Measurements from ENCODE around the gene SNAP47. TPM values are rescaled to one million over a fixed set of nuclear protein-coding genes. Genes with fewer than 3 reads are reported as not detected.
A peak's percentile ranks its signal among the peaks of the same experiment; 100 is the strongest.

SNAP47 gene
- total RNA-seq, 1 donor from 2014 or later = 32.2 TPM

DNA sequence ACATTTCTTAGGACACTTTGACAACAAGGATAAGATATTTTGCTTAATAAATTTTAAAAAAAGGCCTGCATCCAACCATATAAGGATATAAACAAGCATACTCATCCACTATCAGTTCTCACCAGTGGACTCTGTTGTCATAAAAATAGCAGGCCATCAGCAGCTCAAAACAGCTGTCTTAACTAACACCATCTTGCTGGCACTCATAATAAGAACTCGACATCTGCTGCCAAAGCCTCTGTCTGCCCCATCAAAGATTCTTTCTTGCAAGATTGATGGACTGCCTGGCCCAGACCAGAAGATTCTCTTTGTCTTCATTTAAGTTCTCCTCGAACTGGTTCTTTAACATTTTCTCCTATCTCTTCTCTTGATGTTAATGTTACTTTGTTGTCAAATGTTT is 10.2 kb upstream of the SNAP47 start:
- Mint-ChIP-seq H3K27ac (ENCODE audit: unreplicated experiment) (no peak overlapping the region), H3K27me3 (ENCODE audit: unreplicated experiment) (peaks cover 2% of the 10 kb centered on the region), H3K4me1 (ENCODE audit: unreplicated experiment) (peaks cover 3% of the 10 kb centered on the region), H3K9me3 (ENCODE audit: unreplicated experiment) (peaks cover 26% of the 10 kb centered on the region), H3K36me3 (ENCODE audit: low read depth, unreplicated experiment) (peaks cover 24% of the 10 kb centered on the region), H3K4me3 (ENCODE audit: unreplicated experiment) (no peak overlapping the region)
- DNase-seq (ENCODE audit: low spot score) = no peak
- TF ChIP-seq, protein P1, sequence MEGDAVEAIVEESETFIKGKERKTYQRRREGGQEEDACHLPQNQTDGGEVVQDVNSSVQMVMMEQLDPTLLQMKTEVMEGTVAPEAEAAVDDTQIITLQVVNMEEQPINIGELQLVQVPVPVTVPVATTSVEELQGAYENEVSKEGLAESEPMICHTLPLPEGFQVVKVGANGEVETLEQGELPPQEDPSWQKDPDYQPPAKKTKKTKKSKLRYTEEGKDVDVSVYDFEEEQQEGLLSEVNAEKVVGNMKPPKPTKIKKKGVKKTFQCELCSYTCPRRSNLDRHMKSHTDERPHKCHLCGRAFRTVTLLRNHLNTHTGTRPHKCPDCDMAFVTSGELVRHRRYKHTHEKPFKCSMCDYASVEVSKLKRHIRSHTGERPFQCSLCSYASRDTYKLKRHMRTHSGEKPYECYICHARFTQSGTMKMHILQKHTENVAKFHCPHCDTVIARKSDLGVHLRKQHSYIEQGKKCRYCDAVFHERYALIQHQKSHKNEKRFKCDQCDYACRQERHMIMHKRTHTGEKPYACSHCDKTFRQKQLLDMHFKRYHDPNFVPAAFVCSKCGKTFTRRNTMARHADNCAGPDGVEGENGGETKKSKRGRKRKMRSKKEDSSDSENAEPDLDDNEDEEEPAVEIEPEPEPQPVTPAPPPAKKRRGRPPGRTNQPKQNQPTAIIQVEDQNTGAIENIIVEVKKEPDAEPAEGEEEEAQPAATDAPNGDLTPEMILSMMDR (IDR thresholded peaks at IDR 0.05; ENCODE audit: unreplicated experiment) = no peak

DNA sequence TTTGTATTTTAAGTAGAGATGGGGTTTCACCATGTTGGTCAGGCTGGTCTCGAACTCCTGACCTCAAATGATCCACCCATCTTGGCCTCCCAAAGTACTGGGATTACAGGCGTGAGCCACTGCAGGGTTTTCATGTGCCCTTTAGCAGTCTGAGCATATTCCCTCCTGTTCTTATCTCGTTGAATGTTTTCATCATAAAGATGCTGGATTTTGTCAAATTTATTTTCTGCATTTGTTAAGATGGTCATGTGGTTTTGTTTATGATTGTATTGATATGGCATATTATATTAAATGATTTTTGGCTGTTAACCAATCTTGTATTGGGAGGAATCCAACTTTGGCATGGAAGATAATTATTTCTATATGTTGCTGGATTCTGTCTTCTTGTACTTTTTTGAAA is 8.9 kb upstream of the SNAP47 start:
- DNase-seq (ENCODE audit: low spot score) = no peak
- peaks cover 3% of the 10 kb centered on the region for H3K4me1 Mint-ChIP-seq (ENCODE audit: unreplicated experiment)
- TF ChIP-seq, protein P1 (IDR thresholded peaks at IDR 0.05; ENCODE audit: unreplicated experiment) = no peak
- no peaks in the 10 kb centered on the region for H3K27me3 Mint-ChIP-seq (ENCODE audit: unreplicated experiment)
- H3K36me3 Mint-ChIP-seq (ENCODE audit: low read depth, unreplicated experiment) = peaks cover 13% of the 10 kb centered on the region
- no peak overlapping the region for H3K4me3 Mint-ChIP-seq (ENCODE audit: unreplicated experiment)
- no peak overlapping the region for H3K27ac Mint-ChIP-seq (ENCODE audit: unreplicated experiment)
- peaks cover 16% of the 10 kb centered on the region for H3K9me3 Mint-ChIP-seq (ENCODE audit: unreplicated experiment)

DNA sequence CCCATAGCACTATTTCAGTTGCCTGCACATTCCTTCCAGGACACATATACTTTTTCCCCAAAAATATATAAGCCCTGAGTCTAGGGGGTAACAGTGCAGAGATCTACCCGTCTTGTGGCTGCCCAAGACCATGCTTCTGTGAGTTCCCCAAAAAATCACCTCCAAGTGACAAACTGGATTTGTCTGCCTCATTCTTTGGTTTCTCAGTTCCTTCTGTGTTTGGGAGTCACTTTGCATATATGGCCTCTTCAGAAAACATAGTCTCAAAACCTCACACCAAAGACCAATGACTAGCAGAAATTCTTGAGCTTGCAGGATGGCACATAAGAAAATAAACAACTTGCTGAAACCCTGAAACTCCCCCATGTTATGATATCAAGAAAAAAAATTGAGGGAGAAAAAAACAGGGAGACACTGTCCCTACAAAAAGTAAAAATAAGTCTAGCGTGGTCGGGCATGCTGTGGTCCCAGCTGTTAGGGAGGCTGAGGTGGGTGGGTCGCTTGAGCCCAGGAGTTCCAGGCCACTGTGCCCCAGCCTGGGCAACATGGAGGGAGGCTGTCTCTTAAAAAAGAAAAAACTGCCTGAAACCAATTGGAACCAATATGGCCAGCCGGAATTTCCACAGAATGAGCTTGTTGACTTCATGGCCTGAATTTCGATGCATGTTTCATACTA is 8.2 kb upstream of the SNAP47 start:
- TF ChIP-seq, protein P1 (IDR thresholded peaks at IDR 0.05; ENCODE audit: unreplicated experiment) = no peak
- Mint-ChIP-seq H3K36me3 (ENCODE audit: low read depth, unreplicated experiment) (peaks cover 6% of the 10 kb centered on the region), H3K4me1 (ENCODE audit: unreplicated experiment) (peaks cover 3% of the 10 kb centered on the region), H3K27me3 (ENCODE audit: unreplicated experiment) (no peaks in the 10 kb centered on the region), H3K4me3 (ENCODE audit: unreplicated experiment) (peak overlapping the region; percentile 49), H3K27ac (ENCODE audit: unreplicated experiment) (peak overlapping the region; percentile 48), H3K9me3 (ENCODE audit: unreplicated experiment) (peaks cover 9% of the 10 kb centered on the region)
- no peak for DNase-seq (ENCODE audit: low spot score)

DNA sequence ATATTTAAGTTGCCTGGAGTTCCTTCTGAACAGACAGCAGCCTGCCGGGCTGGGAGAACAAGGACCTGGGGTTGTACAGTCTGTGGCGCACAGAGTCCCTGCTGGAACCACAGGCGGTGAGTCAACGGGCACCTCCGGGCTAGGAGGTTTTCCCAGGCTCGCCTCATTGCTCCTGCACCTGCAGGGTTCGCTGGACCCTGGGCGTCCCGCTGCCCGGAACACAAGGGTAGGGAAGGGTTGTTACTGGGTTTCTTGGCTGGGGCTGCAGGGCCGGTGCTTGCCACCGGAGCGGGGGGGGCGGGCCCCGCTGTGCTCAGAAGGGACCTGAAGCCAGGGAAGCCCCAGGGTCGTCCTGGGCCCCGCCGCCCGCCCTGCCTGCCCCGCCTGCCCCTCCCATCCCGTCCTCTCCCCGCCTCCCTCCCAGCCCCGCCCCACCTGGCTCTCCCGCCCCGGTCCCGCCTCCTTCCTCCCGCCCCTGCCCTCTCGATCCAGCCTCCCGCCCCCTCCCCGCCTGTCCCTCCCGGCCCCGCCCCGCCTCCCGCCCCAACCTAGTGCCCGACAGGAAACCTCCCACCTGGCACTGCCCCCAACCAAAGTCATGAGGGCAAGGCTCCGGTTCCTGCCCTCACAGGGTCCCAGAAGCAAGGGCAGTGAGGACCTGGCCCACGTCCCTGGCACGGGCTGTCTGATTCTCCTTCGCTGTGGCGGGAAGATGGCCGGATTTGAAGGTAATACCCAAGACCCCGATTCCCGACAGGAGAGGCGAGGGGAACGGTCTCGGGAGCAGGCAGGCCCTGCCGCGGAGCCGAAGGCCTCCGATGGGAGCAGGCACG is 7.0 kb upstream of the SNAP47 start:
- TF ChIP-seq, protein P1 (IDR thresholded peaks at IDR 0.05; ENCODE audit: unreplicated experiment) = no peak
- H3K4me3 Mint-ChIP-seq (ENCODE audit: unreplicated experiment) = peak overlapping the region; percentile 85
- peaks cover 1% of the 10 kb centered on the region for H3K36me3 Mint-ChIP-seq (ENCODE audit: low read depth, unreplicated experiment)
- peaks cover 3% of the 10 kb centered on the region for H3K4me1 Mint-ChIP-seq (ENCODE audit: unreplicated experiment)
- peak; percentile 58 for DNase-seq (ENCODE audit: low spot score)
- H3K9me3 Mint-ChIP-seq (ENCODE audit: unreplicated experiment) = peaks cover 9% of the 10 kb centered on the region
- no peaks in the 10 kb centered on the region for H3K27me3 Mint-ChIP-seq (ENCODE audit: unreplicated experiment)
- no peak overlapping the region for H3K27ac Mint-ChIP-seq (ENCODE audit: unreplicated experiment)

DNA sequence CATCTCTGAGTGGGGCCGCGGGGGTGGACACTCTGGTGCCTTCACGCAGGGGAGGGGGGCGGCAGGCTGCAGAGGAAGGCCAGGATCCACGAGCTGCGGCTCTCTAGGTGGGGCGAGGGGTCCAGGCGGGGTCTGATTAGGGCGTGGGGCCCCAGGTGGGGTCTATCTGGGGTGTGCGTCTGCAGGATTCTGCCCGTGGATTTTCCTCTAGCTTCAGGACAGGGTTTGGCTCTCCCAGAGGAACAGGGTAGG is 6.4 kb upstream of the SNAP47 start:
- Mint-ChIP-seq H3K4me3 (ENCODE audit: unreplicated experiment) (peak overlapping the region; percentile 85), H3K27me3 (ENCODE audit: unreplicated experiment) (peaks cover 1% of the 10 kb centered on the region), H3K27ac (ENCODE audit: unreplicated experiment) (no peak overlapping the region), H3K9me3 (ENCODE audit: unreplicated experiment) (peaks cover 7% of the 10 kb centered on the region), H3K4me1 (ENCODE audit: unreplicated experiment) (peaks cover 5% of the 10 kb centered on the region), H3K36me3 (ENCODE audit: low read depth, unreplicated experiment) (no peaks in the 10 kb centered on the region)
- DNase-seq (ENCODE audit: low spot score) = no peak
- TF ChIP-seq, protein P1 (IDR thresholded peaks at IDR 0.05; ENCODE audit: unreplicated experiment) = no peak

Data from endothelial cell (in vitro differentiated cells).